GM23338 (cell line): Measurements from ENCODE around the gene CGB2. TPM values are rescaled to one million over a fixed set of nuclear protein-coding genes. Genes with fewer than 3 reads are reported as not detected.

Source experiments
- ATAC-seq: fragments of 200-7000 bp; cut with Tn5 transposase; 3 replicates; pipeline ENCODE4 v1.9.1; 2020
- DNase-seq: peaks from one replicate; pipeline ENCODE4 v3.0.0-alpha.2; 2015; ENCODE audit warnings: low spot score
- H2AFZ ChIP-seq: fragments of 200-600 bp; sonication (generic); 2 replicates; pipeline ENCODE4 v1.8.0; 2016; ENCODE audit warnings: antibody characterized with exemption, mild to moderate bottlenecking, moderate library complexity
- H3F3A ChIP-seq: fragments of 200-600 bp; sonication (generic); replicated peaks from 2 replicates; pipeline ENCODE4 v1.8.0; 2017; ENCODE audit warnings: antibody characterized with exemption, mixed run types, low read depth
- H3K27ac ChIP-seq: fragments of 200-600 bp; sonication (generic); 2 replicates; pipeline ENCODE4 v1.6.1; 2016; ENCODE audit warnings: low read depth
- H3K27me3 ChIP-seq: fragments of 200-600 bp; sonication (generic); 2 replicates; pipeline ENCODE4 v1.8.0; 2016; ENCODE audit warnings: mild to moderate bottlenecking, mixed run types, moderate library complexity; ENCODE audit not compliant: insufficient read depth
- H3K36me3 ChIP-seq: fragments of 200-600 bp; sonication (generic); 2 replicates; pipeline ENCODE4 v1.8.0; 2016; ENCODE audit warnings: mild to moderate bottlenecking; ENCODE audit not compliant: insufficient read depth
- H3K4me1 ChIP-seq: fragments of 200-600 bp; sonication (generic); 2 replicates; pipeline ENCODE4 v1.8.0; 2016; ENCODE audit warnings: mild to moderate bottlenecking, moderate library complexity; ENCODE audit not compliant: insufficient read depth
- H3K4me2 ChIP-seq: fragments of 200-600 bp; sonication (generic); 2 replicates; pipeline ENCODE4 v1.7.1; 2017; ENCODE audit warnings: mixed run types
- H3K4me3 ChIP-seq: fragments of 200-600 bp; sonication (generic); 2 replicates; pipeline ENCODE4 v1.6.1; 2016; ENCODE audit warnings: mixed run types
- H3K79me2 ChIP-seq: fragments of 200-600 bp; sonication (generic); replicated peaks from 2 replicates; pipeline ENCODE4 v1.8.0; 2017; ENCODE audit warnings: mild to moderate bottlenecking; ENCODE audit not compliant: insufficient read depth
- H3K9me2 ChIP-seq: fragments of 200-600 bp; sonication (generic); 2 replicates; pipeline ENCODE4 v1.8.0; 2017; ENCODE audit not compliant: insufficient read depth
- H4K20me1 ChIP-seq: fragments of 200-600 bp; sonication (generic); replicated peaks from 2 replicates; pipeline ENCODE4 v1.8.0; 2017; ENCODE audit warnings: mild to moderate bottlenecking; ENCODE audit not compliant: insufficient read depth
- H3K27ac Mint-ChIP-seq: 2 replicates; pipeline ENCODE4 v1.8.0; 2020; ENCODE audit warnings: inconsistent platforms, mild to moderate bottlenecking, moderate library complexity, mixed read lengths
- H3K27me3 Mint-ChIP-seq: 3 replicates; pipeline ENCODE4 v1.8.0; 2022; ENCODE audit warnings: low read depth, mild to moderate bottlenecking, moderate library complexity, mixed read lengths, inconsistent platforms; ENCODE audit not compliant: insufficient read depth, poor library complexity
- H3K36me3 Mint-ChIP-seq: 3 replicates; pipeline ENCODE4 v1.8.0; 2021; ENCODE audit warnings: low read depth, mild to moderate bottlenecking, inconsistent platforms, moderate library complexity, mixed read lengths
- H3K4me1 Mint-ChIP-seq: 3 replicates; pipeline ENCODE4 v1.8.0; 2020; ENCODE audit warnings: mild to moderate bottlenecking, inconsistent platforms, mixed read lengths
- H3K4me3 Mint-ChIP-seq: 3 replicates; pipeline ENCODE4 v1.8.0; 2021; ENCODE audit warnings: moderate library complexity, mild to moderate bottlenecking, inconsistent platforms, mixed read lengths
- H3K9me3 Mint-ChIP-seq: 3 replicates; pipeline ENCODE4 v1.8.0; 2020; ENCODE audit warnings: moderate library complexity, mild to moderate bottlenecking, inconsistent platforms, mixed read lengths
- EZH2 ChIP-seq: fragments of 200-600 bp; sonication (generic); IDR thresholded peaks from one replicate; pipeline ENCODE4 v1.8.0; 2017; ENCODE audit warnings: antibody characterized with exemption, mild to moderate bottlenecking, low read depth; ENCODE audit not compliant: unreplicated experiment
- EZH2phosphoT487 ChIP-seq: fragments of 200-600 bp; sonication (generic); IDR thresholded peaks from one replicate; pipeline ENCODE4 v1.8.1; 2018; ENCODE audit warnings: antibody characterized with exemption; ENCODE audit not compliant: unreplicated experiment
- JUNB ChIP-seq: IDR thresholded peaks from one replicate; pipeline ENCODE4 v1.6.1; 2016; ENCODE audit warnings: antibody characterized with exemption; ENCODE audit not compliant: unreplicated experiment
- REST ChIP-seq: IDR thresholded peaks from one replicate; pipeline ENCODE4 v1.6.1; 2018; ENCODE audit warnings: antibody characterized with exemption; ENCODE audit not compliant: unreplicated experiment
- ZNF114 ChIP-seq: fragments of 250-450 bp; sonication (Bioruptor Pico); IDR thresholded peaks from 2 replicates; pipeline ENCODE4 v1.5.0; 2020; ENCODE audit warnings: mild to moderate bottlenecking, moderate library complexity
- ZNF462 ChIP-seq: fragments of 250-450 bp; sonication (Bioruptor Pico); IDR thresholded peaks from 2 replicates; pipeline ENCODE4 v1.5.0; 2020; ENCODE audit warnings: mild to moderate bottlenecking, moderate library complexity
- polyA plus RNA-seq: library from polyadenylated mRNA; unstranded; fragments of >200 nt; fragmentation: Nextera tagmentation; extraction: Ambion mirVana; gene quantifications from 2 replicates; pipeline ENCODE4 v1.2.1, GENCODE V29; 2016
- total RNA-seq: library from RNA; depleted of rRNA; stranded (reverse); fragments of >200 nt; shearing (Covaris generic); gene quantifications from 2 replicates; pipeline ENCODE4 v1.2.3, GENCODE V29; 2014
- TF ChIP-seq, protein P1 (sequence below): IDR thresholded peaks from 2 replicates; pipeline ENCODE4 v1.6.1; 2016; ENCODE audit warnings: antibody characterized with exemption

The CGB2 gene
- total and polyA plus RNA-seq, 2 experiments from 2014 or later: 0.57 TPM; not detected in 1

- TF ChIP-seq ZNF462 (CRISPR knock-in tag): no peak
These were observed 17.4 kb upstream of the CGB2 start (continued) for GRCh38 chr19:49014123-49014869.

DNA sequence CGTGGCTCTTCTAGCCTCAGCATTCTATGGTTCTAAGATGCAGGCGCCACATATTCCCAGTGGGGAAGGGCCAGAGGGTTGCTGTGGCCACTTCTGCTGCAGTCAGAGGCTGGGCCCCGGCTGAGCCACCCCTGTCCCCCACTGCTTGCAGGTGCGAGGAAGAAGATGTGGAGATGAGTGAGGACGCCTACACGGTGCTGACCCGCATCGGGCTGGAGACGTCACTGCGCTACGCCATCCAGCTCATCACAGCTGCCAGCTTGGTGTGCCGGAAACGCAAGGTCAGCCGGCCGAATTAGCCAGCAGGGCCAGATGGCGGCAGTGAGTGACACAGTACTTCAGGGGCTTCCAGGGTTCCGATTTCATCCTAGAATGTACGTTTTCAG is 16.8 kb upstream of the CGB2 start:
- H3K27ac Mint-ChIP-seq: no peak overlapping the region
- no peak for DNase-seq
- peaks cover 48% of the 10 kb centered on the region for H3K36me3 Mint-ChIP-seq
- H3K4me3 Mint-ChIP-seq: no peak overlapping the region
- no peak for ATAC-seq
- Histone ChIP-seq H3K36me3 (no peaks in the 10 kb centered on the region), H3K4me2 (no peak overlapping the region), H2AFZ (no peak overlapping the region), H3K27ac (no peak overlapping the region), H4K20me1 (no peaks in the 10 kb centered on the region; the same call in 1 of the 2 replicates), H3K4me3 (no peak overlapping the region), H3F3A (0 out of 2 replicates have a peak, but pooled peaks cover 3% of the 10 kb centered on the region), H3K27me3 (peaks cover 18% of the 10 kb centered on the region), H3K79me2 (no peaks in the 10 kb centered on the region), H3K4me1 (peaks cover 5% of the 10 kb centered on the region; the same call in 1 of the 2 replicates), H3K9me2 (no peaks in the 10 kb centered on the region)
- peaks cover 10% of the 10 kb centered on the region for H3K4me1 Mint-ChIP-seq
- peaks cover 23% of the 10 kb centered on the region for H3K27me3 Mint-ChIP-seq
- H3K9me3 Mint-ChIP-seq: peaks cover 3% of the 10 kb centered on the region; the same call in 1 of the 3 replicates
- no peak for TF ChIP-seq EZH2phosphoT487
- TF ChIP-seq, protein P1, sequence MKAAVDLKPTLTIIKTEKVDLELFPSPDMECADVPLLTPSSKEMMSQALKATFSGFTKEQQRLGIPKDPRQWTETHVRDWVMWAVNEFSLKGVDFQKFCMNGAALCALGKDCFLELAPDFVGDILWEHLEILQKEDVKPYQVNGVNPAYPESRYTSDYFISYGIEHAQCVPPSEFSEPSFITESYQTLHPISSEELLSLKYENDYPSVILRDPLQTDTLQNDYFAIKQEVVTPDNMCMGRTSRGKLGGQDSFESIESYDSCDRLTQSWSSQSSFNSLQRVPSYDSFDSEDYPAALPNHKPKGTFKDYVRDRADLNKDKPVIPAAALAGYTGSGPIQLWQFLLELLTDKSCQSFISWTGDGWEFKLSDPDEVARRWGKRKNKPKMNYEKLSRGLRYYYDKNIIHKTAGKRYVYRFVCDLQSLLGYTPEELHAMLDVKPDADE: no peak
- no peak for TF ChIP-seq JUNB
- no peak for TF ChIP-seq REST
- no peak for TF ChIP-seq ZNF114 (CRISPR knock-in tag)
- TF ChIP-seq EZH2: no peak
